Hypothalamus (tissue), 51 donors: Measurements from ENCODE around the gene SLC38A3.
A peak's percentile ranks its signal among the peaks of the same experiment; 100 is the strongest.

Experiments
- DNase-seq, 51 donors: peaks; one replicate each; lab custom pipeline; 2025; lab: John Stamatoyannopoulos, UW

SLC38A3 gene

DNA sequence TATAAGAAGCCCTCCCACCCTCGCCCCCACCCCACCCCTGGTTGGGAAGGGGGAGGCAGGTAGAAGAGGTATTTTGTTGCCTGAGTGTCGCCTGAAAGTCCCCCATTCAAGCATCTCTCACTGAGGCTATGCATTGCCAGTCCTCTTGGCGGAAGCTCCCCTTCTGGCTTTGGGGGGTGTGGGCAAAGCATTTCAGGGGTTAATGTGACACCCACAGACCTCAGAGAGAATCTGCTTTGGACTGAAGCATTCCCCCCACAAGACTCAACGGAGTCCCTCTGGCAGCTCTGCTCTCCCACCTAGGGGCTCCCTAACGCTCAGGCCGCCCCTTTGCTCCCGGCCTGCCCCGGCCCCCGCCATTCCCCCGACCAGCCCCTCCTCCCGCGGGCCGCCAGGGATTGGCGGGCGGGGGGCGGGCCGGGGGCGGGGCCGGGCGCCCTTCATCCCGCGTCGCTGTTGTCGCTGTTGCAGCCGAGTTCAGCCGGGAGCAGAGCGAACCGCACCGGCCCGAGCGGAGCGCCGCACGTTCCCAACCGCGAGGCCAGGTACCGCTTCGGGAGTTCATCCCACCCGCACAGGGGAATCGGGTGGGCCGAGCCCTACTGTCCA lies at the start of gene SLC38A3:
Gene SLC38A3, plus strand, starts transcription at position 468 of the 609 bp plus-strand sequence. CDS start 8,929 bp downstream, outside the sequence.
- peak in 37 of 51 donors; percentile 23 to 73 (median 45) for DNase-seq

- DNase-seq, result no peak
Observed at GRCh38 chr3:50155491-50155878, 49.6 kb upstream of the SLC38A3 start.

DNA sequence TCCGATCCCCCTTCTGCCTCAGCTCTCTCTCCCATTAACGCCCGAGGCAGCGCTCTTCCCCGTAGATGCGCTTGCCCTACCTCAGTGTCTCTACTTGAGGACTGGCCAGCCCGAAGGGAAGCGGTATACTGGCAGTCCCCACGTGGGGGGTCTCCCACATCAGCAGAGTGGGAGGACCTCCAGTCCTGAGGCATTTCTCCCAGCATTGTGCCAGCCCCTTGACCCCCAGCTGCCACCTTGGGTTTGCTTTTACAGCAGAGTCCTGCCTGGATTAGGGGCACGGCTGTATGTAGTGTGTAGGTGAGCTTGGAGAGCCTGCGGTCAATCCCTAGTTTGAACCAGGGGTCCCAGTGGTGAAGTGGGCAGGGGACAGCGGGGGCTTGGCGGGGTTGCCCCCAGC lies 49.2 kb upstream of the SLC38A3 start:
- no peak for DNase-seq

DNA sequence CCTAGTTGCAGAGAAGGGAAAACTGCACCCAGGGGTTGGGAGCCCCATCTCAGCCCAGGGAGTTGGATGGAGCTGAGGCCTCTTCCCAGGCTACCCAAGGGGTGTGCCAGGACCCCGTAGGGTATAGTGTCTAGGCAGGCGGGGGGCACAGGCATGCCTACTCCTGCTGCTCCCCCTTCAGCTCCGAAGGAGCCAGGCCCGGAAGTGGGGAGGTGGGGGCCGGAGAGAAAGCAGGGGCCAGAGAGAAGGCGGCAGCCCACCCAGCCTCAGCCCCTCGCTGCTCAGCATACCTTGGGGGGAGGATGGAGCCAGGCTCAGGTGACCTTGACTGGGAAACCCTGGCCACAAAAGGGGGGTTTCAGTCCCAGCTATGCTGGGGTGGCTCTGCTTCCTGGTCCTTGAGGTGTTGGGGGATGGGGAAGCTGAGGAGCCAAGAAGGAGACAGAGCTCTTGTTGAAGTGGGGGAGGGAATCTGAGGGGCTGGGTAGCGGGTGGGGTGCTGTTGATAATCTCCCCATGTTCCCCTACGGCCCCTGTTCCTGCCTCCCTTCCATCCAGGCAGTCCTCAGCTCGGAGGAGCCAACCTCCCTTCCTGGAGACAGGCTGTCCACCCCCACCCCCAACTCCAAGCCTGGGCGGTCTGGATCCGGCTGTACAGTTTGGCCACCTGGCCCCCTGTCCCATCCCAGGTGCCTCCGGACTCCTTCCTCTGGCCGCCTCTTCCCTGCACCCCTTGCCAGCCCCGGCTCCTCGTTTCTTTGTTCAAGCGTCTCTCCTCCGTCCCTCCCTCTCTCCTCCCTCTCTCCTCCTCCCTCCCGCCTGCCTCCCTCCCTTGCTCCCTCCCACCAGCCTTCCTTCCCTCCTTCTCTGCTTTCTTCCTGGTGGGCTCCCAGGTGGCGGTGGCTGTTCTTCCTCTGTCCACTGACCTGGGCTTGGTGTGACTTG lies 48.2 kb upstream of the SLC38A3 start:
- DNase-seq, result no peak

- no peak for DNase-seq
Observed at GRCh38 chr3:50157827-50158529, 47.1 kb upstream of the SLC38A3 start.

DNA sequence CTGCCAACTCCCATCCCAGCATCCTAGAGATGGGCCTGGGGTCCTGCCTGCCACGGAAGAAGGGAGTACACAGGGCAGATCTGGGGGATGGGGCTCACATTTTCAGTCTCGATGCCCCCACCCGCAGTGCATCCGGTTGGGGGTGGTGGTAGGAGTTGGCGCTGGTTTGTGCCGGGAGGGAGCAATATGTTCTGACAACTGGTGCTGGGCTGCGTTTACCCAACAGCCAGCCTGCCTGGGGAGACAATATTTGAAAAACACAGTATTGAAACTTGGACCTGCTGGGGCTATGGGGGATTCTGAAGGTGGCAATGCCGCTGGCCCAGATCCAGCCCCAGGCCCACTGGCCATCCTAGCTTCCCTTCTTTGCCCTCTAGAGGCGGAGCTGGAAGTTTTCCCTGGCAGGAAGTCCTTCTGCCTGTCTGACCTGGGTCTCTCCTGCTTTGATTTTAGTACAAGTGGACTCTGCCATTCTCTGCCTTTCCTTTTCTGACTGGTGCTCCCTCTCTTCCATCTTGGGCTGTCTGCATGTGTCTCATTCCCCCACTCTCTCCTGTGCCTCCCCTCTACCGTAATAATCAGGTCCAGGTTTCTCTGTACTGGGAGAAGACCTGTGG lies 46.4 kb upstream of the SLC38A3 start:
- DNase-seq, result no peak

- no peak for DNase-seq
Observed at GRCh38 chr3:50160561-50160983, 44.5 kb upstream of the SLC38A3 start.

DNA sequence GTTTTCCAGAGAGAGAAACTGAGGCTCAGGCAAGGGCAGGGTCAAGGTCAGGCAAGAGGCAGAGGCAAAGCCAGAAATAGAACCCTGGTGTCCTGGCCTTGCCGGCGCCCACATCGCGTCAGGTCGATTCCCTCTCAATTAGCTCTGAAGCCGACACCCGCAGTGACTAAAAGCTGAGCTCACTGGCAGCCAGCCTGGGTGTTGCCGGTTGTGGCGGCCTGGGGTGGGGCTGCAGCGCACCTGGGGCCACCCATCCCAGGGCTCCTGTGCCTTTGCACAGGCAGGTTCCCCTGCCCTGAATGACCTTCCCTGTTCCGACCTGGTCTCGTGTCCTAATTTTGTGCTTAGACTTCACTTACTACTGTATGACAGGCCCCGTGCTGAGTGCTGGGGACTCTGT lies 43.8 kb upstream of the SLC38A3 start:
- no peak for DNase-seq

DNA sequence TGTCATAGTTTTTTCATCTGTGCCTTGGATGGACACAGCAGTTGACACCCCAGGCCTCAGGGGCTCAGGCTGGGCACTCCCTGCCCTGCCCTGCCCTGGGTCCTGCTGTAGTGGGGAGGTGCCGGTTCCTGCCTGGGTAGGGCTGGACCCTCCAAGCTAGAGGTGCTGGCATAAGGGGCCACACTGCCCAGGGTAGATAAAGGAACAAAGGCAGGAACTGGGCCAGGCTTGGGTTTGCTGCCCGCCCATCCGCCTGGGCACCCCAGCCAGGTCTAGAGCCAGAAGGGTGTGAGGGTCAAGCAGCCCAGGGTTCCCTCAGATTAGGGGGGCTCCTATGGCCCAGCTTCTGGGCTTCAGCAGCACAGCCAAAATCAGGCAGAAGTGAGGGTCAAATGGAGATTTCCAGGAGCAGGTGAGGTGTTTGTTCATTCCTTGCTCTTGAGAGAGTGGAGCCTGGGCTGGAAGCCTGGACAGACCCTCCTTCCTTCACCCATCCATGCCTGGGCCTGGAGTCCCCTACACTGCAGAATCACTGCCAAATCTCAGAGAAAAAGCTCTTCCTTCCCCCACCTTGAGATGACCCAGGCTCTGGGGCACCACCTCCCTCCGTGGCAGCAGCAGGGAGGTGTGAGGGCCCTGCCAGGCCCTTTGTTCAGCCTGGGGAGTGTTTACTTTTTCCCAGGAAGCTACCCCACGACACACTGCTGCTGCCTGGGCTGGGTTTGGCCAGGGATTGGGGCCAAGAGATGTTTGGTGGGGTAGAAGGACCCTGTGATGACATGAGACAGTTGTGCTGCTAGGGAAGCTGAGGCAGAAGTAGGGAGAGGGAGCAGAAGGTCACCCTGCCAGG lies 42.8 kb upstream of the SLC38A3 start:
- DNase-seq, result no peak

GRCh38 chr3:50163572-50164455 lies 41.3 kb upstream of the SLC38A3 start:
- peak in 25 of 51 donors; percentile 9 to 58 (median 37) for DNase-seq

DNA sequence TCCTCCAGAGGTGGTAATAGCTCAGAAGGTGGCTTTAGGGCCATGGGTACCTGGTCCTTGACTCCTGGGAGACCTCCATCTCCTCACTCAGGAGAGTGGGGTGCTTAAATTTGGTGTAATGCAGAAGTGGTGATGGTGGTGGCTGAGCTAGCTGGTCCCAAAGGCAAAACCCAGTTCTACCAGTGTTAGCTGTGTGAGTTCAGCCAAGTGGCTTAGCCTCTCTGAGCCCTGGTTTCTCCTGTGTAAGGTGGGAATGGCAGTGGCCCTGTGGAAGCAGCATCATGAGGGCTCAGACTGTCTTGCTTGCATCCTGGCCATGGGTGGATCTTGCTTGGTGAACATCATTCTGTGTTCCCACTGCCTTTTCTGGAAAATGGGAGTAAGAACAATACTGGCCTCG lies 40.6 kb upstream of the SLC38A3 start:
- DNase-seq, result no peak

DNA sequence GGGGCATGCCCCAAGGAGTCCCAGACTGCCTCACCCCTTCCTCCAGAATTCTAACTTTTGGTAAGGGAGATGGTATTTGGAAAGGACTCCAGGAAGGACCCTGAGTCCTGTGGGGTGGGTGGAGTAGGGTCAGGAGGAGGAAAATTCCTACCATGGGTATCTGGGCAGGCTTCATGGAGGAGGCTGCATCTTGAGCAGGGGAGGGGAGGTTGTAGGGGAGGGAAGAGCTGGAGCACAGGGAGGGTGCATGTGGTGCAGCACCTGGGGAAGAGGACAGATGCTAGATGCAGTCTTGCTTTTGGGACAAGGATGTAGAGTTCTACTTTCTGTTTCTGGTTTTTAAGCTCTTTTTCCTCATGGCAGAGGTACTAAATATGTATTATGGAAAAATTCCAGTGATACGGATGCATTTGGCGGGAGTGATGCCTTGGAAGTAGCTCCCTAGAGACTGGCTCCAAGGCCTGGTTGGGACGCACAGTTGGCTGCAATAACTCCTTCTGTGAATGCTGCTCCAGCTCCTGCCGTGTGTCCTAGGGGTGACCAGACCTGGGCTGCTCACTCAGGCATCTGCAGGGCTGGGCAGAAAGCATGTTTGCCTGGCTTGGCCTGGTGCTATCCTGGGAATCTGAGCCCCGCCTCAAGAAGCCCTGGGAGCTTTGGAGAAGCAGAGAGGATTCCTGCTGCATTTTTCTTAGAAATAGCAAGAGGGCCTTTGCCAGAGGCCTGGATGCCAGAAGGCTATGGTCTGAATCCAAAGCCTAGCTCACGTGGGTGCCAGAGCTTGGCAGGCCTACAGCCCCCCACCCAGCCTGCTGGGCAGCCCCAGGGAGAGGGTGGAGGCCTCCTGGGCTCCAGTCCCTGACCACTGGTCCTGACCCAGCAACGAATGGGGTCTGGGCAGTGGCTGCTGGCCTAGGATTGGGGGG lies 39.8 kb upstream of the SLC38A3 start:
- peak in 33 of 51 donors; percentile 11 to 69 (median 41) for DNase-seq

GRCh38 chr3:50165910-50166538 lies 39.0 kb upstream of the SLC38A3 start:
- DNase-seq, result peak in 21 of 51 donors; percentile 15 to 69 (median 29)

DNA sequence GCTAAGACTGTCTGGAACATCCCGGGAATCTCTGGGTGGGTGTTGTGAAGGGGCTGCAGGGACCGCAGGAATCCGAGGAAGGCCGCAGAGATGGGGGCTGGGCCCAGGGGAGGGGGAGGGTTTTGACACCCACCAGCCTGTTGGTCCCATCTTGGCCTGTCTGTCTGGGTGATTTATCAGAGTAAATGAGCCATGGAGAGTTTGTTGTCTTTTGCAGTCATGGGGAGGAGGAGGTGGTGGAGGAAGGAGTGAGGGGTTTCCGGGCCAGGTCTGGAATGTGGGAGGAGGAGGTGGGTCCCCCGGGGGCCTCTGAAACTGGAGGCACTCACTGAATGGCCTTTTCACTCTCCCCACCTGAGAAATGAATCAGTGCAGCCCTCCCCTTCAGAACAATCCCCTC lies 38.5 kb upstream of the SLC38A3 start:
- DNase-seq, result no peak

GRCh38 chr3:50167069-50167840 lies 37.8 kb upstream of the SLC38A3 start:
- no peak for DNase-seq

GRCh38 chr3:50167841-50168209 lies 37.2 kb upstream of the SLC38A3 start:
- DNase-seq, result no peak
